Esophagus squamous epithelium (tissue), 5 donors: ENCODE measurements around the gene TRIM21. TPM values are rescaled to one million over a fixed set of nuclear protein-coding genes. Genes with fewer than 3 reads are reported as not detected.
A peak's percentile ranks its signal among the peaks of the same experiment; 100 is the strongest.
"Not testable (repeated sequence)": the region's sequence is repeated elsewhere in the genome, so short reads cannot be mapped to it uniquely, and the experiment has no call there.

Experiments
- DNase-seq: peaks from one replicate; lab custom pipeline; 2025; lab: John Stamatoyannopoulos, UW
- H3K27ac ChIP-seq, 4 donors: fragments of 200-600 bp; sonication (generic); one replicate each; pipeline ENCODE4 v1.5.1; 2016 to 2019; ENCODE audit warnings: mild to moderate bottlenecking in 1 of 4
- H3K27me3 ChIP-seq, 4 donors: fragments of 200-600 bp; sonication (generic); 1 replicate in 3 of 4; 2 replicates in 1 of 4; pipeline versions ENCODE4 v1.5.1 to v1.6.0; 2017 to 2021; ENCODE audit warnings: antibody characterized with exemption in 1 of 4
- H3K36me3 ChIP-seq, 3 donors: fragments of 200-600 bp; sonication (generic); one replicate each; pipeline ENCODE4 v1.5.1; 2016 to 2019
- H3K4me1 ChIP-seq, 3 donors: fragments of 200-600 bp; sonication (generic); one replicate each; pipeline ENCODE4 v1.5.1; 2017 to 2019
- H3K4me3 ChIP-seq, 4 donors: fragments of 200-600 bp; sonication (generic); 1 replicate in 3 of 4; 2 replicates in 1 of 4; pipeline ENCODE4 v1.5.1; 2016 to 2019; ENCODE audit warnings: mild to moderate bottlenecking in 2 of 4, moderate library complexity in 1 of 4
- H3K9me3 ChIP-seq, 3 donors: fragments of 200-600 bp; sonication (generic); one replicate each; pipeline ENCODE4 v1.5.1; 2016 to 2019
- POLR2A ChIP-seq, 4 donors: fragments of 450-650 bp; IDR thresholded peaks; one replicate each; pipeline ENCODE4 v1.6.1; 2017; ENCODE audit warnings: antibody characterized with exemption in 4 of 4, mild to moderate bottlenecking in 4 of 4, moderate library complexity in 3 of 4
- WGBS, 2 donors: methylation state at CpG; one replicate each; pipeline ENCODE4 v1.1.5; 2018; 5-methylcytosine and 5-hydroxymethylcytosine counted together
- intact Hi-C: fragments of 100-400 bp; cut with DNase I; formaldehyde crosslinking; loops from one replicate; pipeline ENCODE4 v1.15.0; 2022
- total RNA-seq, 4 donors: library from RNA; depleted of rRNA; stranded (reverse); fragments of >200 nt; gene quantifications; one replicate each; pipeline ENCODE4 v1.1.0, GENCODE V29; 2016
- TF ChIP-seq, protein P1 (sequence below), 6 experiments: fragments of 450-650 bp in 4 of 6; fragments of 200-600 bp in 2 of 6; sonication (generic) in 2 of 6; IDR thresholded peaks; one replicate each; pipeline ENCODE4 v1.5.1; 2016 to 2019; ENCODE audit warnings: antibody characterized with exemption in 6 of 6, mild to moderate bottlenecking in 4 of 6, moderate library complexity in 4 of 6
- donor health status: DM: yes; HTN: yes; CAD: no.

Gene TRIM21
- total RNA-seq, 4 donors from 2014 or later, result 7.5 to 15.9 (median 10.1) TPM

DNA sequence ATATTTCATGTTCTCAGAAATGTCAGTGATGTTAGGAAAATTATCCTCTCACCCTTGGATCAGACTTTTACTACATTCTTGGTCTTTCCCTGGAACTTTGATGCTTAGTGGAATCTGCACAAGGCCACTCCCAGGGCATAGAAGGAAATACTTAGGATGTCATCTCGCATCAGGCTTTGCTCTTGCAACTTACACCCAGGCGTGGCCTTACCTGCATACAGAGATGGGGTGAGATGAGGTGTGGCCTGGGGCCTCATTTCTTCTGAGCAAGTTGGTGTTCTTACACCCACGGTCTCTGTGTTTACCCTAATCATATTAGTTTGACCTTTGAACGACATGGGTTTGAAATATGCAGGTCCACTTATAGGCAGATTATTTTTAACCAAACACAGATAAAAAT is 36.5 kb upstream of the TRIM21 start:
- no peak for DNase-seq
- no peak overlapping the region for H3K4me3 ChIP-seq
- no peaks in the 10 kb centered on the region for H3K9me3 ChIP-seq
- H3K36me3 ChIP-seq, result no peaks in the 10 kb centered on the region
- no peak overlapping the region for H3K27ac ChIP-seq
- no peaks in the 10 kb centered on the region for H3K27me3 ChIP-seq
- no peaks in the 10 kb centered on the region for H3K4me1 ChIP-seq
- no peak for TF ChIP-seq POLR2A (IDR thresholded peaks at IDR 0.05)
- TF ChIP-seq, protein P1, sequence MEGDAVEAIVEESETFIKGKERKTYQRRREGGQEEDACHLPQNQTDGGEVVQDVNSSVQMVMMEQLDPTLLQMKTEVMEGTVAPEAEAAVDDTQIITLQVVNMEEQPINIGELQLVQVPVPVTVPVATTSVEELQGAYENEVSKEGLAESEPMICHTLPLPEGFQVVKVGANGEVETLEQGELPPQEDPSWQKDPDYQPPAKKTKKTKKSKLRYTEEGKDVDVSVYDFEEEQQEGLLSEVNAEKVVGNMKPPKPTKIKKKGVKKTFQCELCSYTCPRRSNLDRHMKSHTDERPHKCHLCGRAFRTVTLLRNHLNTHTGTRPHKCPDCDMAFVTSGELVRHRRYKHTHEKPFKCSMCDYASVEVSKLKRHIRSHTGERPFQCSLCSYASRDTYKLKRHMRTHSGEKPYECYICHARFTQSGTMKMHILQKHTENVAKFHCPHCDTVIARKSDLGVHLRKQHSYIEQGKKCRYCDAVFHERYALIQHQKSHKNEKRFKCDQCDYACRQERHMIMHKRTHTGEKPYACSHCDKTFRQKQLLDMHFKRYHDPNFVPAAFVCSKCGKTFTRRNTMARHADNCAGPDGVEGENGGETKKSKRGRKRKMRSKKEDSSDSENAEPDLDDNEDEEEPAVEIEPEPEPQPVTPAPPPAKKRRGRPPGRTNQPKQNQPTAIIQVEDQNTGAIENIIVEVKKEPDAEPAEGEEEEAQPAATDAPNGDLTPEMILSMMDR (IDR thresholded peaks at IDR 0.05), result no peak
- 56 to 72% methylated on average over 3 to 4 of the region's 4 CpGs for WGBS, 2 donors
- intact Hi-C loops, result no loop called here

DNA sequence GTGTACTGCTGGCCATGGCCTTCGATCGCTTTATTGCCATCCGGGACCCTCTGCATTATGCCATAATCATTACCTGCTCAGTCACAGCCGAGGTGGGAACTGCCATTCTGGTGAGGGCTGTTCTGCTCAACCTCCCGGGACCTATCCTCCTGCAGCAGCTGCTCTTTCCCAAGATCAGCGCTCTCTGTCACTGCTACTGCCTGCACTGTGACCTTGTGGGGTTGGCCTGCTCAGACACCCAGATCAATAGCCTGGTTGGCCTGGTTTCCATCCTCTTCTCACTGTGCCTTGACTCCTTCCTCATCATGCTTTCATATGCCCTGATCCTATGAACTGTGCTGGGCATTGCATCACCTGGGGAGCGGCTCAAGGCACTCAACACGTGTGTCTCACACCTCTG is 24.9 kb upstream of the TRIM21 start:
- Histone ChIP-seq H3K27me3 (no peaks in the 10 kb centered on the region), H3K9me3 (no peaks in the 10 kb centered on the region), H3K4me3 (no peak overlapping the region), H3K4me1 (no peaks in the 10 kb centered on the region), H3K36me3 (no peaks in the 10 kb centered on the region), H3K27ac (no peak overlapping the region)
- no peak for DNase-seq
- WGBS, 2 donors, result 60 to 75% methylated on average over 8 of the region's 8 CpGs
- no peak for TF ChIP-seq POLR2A (IDR thresholded peaks at IDR 0.05)
- intact Hi-C loops, result no loop called here

DNA sequence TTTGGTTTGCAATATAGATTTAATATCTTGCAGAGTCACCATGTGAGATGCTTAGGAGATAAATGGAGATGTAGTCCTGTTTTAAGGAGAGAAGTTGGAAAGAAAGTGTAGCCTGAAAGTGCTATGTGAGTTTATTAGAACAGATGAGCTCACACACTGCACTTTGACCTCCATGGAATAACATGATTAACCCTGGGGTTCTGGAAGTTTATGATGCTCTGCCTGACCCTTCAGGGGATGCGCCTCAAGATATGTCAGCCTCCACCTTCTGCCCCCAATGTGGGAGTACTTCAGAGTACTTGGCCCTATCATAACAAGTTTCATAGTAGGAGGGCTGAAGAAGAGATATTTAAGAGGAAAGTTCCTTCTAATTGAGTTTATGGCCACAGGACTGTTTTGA is 23.3 kb upstream of the TRIM21 start:
- Histone ChIP-seq H3K27me3 (no peaks in the 10 kb centered on the region), H3K9me3 (no peaks in the 10 kb centered on the region), H3K4me3 (no peak overlapping the region), H3K4me1 (no peaks in the 10 kb centered on the region), H3K36me3 (no peaks in the 10 kb centered on the region), H3K27ac (no peak overlapping the region)
- whole genome bisulfite sequencing, 2 donors, result 58 to 75% methylated on average over 1 of the region's 1 CpG
- intact Hi-C loops, result no loop called here
- TF ChIP-seq POLR2A (IDR thresholded peaks at IDR 0.05), result no peak
- no peak for DNase-seq

DNA sequence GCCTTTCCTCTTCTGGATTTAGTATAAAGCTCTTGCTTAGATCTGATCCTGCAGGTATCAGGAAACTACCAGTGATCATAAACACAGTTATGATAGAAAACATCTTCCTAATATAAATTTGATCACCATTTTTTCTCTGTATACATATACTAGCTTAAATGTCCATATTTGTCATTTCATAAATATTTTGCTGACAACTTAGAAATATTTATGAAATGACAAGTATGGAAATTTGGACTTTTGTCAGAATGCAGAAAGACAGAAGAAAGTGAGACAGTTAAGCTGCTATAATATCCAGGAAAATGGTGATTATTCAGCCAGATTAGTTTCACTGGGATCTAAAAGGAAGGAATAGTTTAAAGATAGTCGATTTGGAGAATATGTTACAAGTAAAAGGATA is 22.8 kb upstream of the TRIM21 start:
- intact Hi-C loops, result no loop called here
- Histone ChIP-seq H3K27me3 (no peaks in the 10 kb centered on the region), H3K36me3 (no peaks in the 10 kb centered on the region), H3K4me3 (no peak overlapping the region), H3K9me3 (no peaks in the 10 kb centered on the region), H3K4me1 (no peaks in the 10 kb centered on the region), H3K27ac (no peak overlapping the region)
- TF ChIP-seq, protein P1 (IDR thresholded peaks at IDR 0.05), result no peak
- TF ChIP-seq POLR2A (IDR thresholded peaks at IDR 0.05), result no peak
- 38 to 54% methylated on average over 1 of the region's 1 CpG for WGBS, 2 donors
- no peak for DNase-seq

DNA sequence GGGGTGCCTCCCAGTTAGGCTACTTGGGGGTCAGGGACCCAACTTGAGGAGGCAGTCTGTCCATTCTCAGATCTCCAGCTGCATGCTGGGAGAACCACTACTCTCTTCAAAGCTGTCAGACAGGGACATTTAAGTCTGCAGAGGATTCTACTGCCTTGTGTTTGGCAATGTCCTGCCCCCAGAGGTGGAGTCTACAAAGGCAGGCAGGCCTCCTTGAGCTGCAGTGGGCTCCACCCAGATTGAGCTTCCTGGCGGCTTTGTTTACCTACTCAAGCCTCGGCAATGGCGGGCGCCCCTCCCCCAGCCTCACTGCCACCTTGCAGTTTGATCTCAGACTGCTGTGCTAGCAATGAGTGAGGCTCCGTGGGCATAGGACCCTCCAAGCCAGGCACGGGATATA is 12.7 kb upstream of the TRIM21 start:
- intact Hi-C loops, H3K4me3 ChIP-seq, H3K27me3 ChIP-seq, H3K36me3 ChIP-seq, H3K27ac ChIP-seq, H3K9me3 ChIP-seq, H3K4me1 ChIP-seq, DNase-seq: not testable (repeated sequence)
- WGBS, 2 donors, result 84% methylated on average over 4 of the region's 6 CpGs; no CpG with 5 or more reads in 1 of the 2 donors

DNA sequence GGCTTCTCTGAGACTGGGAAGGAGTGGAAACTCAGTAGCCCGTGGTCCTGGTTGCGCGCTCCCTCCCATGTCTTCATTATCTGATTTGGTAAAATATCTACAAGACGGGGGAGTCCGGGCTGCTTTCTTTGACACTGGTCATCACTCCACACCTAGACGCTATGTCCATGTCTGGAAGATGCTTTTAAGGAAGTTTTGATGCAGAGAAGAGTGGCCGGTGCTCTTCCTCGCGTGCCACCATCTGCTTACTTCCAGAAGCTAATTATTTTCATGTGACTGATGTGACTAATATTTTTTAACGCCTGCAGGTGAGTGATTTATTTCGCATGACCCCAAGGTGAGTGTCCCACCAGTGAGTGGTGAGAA is 339 bp upstream of the TRIM21 start:
- peaks cover 0 to 17% (median 3%) of the 10 kb centered on the region in 3 donors for H3K4me1 ChIP-seq
- DNase-seq, result no peak
- 17 to 25% methylated on average over 11 of the region's 11 CpGs for WGBS, 2 donors
- H3K4me3 ChIP-seq, result peak overlapping the region; percentile 66 to 98 (median 84)
- H3K27me3 ChIP-seq, result no peaks in the 10 kb centered on the region
- peaks cover 0 to 16% (median 13%) of the 10 kb centered on the region in 3 donors for H3K36me3 ChIP-seq
- TF ChIP-seq, protein P1 (IDR thresholded peaks at IDR 0.05), result no peak
- no peak for TF ChIP-seq POLR2A (IDR thresholded peaks at IDR 0.05)
- intact Hi-C loops, result no loop called here
- H3K9me3 ChIP-seq, result no peaks in the 10 kb centered on the region
- H3K27ac ChIP-seq, result peak overlapping the region in 1 of 4 donors; percentile 85

DNA sequence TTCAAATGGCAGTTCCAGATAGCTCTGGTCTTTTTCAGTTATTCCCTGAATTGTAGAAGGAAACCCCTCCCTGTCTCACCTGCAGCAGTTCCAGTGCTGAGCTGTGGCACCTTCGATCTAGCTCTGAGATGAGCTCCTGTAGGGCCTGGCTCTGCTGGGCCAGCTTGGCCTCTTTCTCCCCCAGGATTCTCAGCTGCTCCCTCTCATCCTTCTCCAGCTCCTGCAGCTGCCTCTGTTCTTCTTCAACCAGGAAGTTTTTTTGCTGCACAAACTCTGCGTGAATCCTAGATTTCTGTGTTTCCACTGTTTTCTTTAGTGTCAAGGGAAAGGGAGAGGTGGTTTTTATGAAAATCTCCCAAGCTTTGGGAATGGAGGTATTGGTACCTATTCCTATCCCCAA is 5.3 kb downstream of the TRIM21 start:
- Histone ChIP-seq H3K4me1 (peaks cover 0 to 12% (median 3%) of the 10 kb centered on the region in 3 donors), H3K36me3 (peaks cover 5 to 72% (median 19%) of the 10 kb centered on the region in 3 donors), H3K4me3 (no peak overlapping the region), H3K27ac (no peak overlapping the region), H3K9me3 (no peaks in the 10 kb centered on the region), H3K27me3 (no peaks in the 10 kb centered on the region)
- DNase-seq, result no peak
- 86 to 97% methylated on average over 2 of the region's 2 CpGs for WGBS, 2 donors
- TF ChIP-seq POLR2A (IDR thresholded peaks at IDR 0.05), result no peak
- TF ChIP-seq, protein P1 (IDR thresholded peaks at IDR 0.05), result no peak
- intact Hi-C loops, result no loop called here
